Activated CD4-positive, alpha-beta T cell treated with anti-CD3 and anti-CD28 coated beads for 36 hours (primary cell): ENCODE data around the gene DGUOK. TPM values are rescaled to one million over a fixed set of nuclear protein-coding genes. Genes with fewer than 3 reads are reported as not detected.

Source experiments
- ATAC-seq: fragments of 200-7000 bp; cut with Tn5 transposase; one replicate; pipeline ENCODE4 v1.10.0; 2021; ENCODE audit warnings: mild to moderate bottlenecking, moderate library complexity
- CTCF ChIA-PET: fragments of 350-600 bp; sonication (Branson Sonifier 250); formaldehyde crosslinking; loops from one replicate; lab custom pipeline; 2021; ENCODE audit warnings: antibody characterized with exemption; lab: Charles Lee
- POLR2A ChIA-PET: fragments of 350-600 bp; sonication (Branson Sonifier 250); formaldehyde crosslinking; loops from one replicate; lab custom pipeline; 2021; ENCODE audit warnings: antibody characterized with exemption, inconsistent platforms; lab: Charles Lee
- DNase-seq: peaks from one replicate; pipeline ENCODE4 v3.0.0-alpha.2; 2020
- H3K27ac Mint-ChIP-seq: one replicate; pipeline ENCODE4 v1.8.0; 2021; ENCODE audit warnings: mixed read lengths
- H3K27me3 Mint-ChIP-seq: one replicate; pipeline ENCODE4 v1.8.0; 2021; ENCODE audit warnings: mixed read lengths
- H3K36me3 Mint-ChIP-seq: one replicate; pipeline ENCODE4 v1.8.0; 2021; ENCODE audit warnings: low read depth, mixed read lengths
- H3K4me1 Mint-ChIP-seq: one replicate; pipeline ENCODE4 v1.8.0; 2021; ENCODE audit warnings: mixed read lengths
- H3K4me3 Mint-ChIP-seq: one replicate; pipeline ENCODE4 v1.8.0; 2021; ENCODE audit warnings: mild to moderate bottlenecking, moderate library complexity, mixed read lengths
- H3K9me3 Mint-ChIP-seq: one replicate; pipeline ENCODE4 v1.8.0; 2021; ENCODE audit warnings: low read depth, mixed read lengths
- intact Hi-C, 2 experiments: fragments of 100-400 bp; cut with DNase I in 1 of 2; cut with micrococcal nuclease in 1 of 2; formaldehyde crosslinking; loops; one replicate each; pipeline versions ENCODE4 v1.14.2 to v1.15.1; 2022 to 2024; cut with DNase I, micrococcal nuclease
- total RNA-seq, 2 experiments: library from RNA; stranded (reverse); gene quantifications; one replicate each; pipeline ENCODE4 v1.2.3, GENCODE V29; 2021

DGUOK gene
- total RNA-seq, 2 experiments from 2014 or later = 97.6 to 119 TPM

DNA sequence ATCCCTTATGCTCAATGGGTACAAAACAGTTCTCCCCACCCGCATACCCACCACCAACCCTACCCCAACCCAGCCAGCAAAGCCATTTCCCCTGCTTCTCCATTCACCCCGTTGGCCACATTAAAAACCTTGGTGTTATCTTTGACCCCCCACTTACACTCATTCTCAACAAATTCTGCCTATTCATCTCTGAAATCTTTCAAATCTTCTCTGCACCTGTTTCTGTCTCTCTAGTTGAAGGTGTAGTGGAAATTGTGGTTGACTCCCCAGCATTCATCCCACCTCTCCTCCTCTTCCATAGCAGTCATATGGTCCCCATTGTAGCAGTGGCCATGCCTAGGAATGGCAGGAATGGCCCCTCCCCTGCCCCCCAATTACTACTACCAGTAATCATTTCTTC lies 37.5 kb downstream of the DGUOK start:
- ChIA-PET CTCF (interaction anchor here (0.8 to 1.5 kb wide), 6 partner anchors 20 to 56 kb away, joined by 3 to 5 read pairs (median 4); no protein-coding TSS in a partner anchor), POLR2A (interaction anchor here (0.6 to 1.9 kb wide), 5 partner anchors 15 to 283 kb away, joined by 4 to 9 read pairs (median 6); partner anchors contain the start of gene DGUOK)
- Mint-ChIP-seq H3K4me3 (peak overlapping the region; percentile 37), H3K9me3 (peaks cover 5% of the 10 kb centered on the region), H3K27me3 (no peaks in the 10 kb centered on the region), H3K36me3 (peaks cover 21% of the 10 kb centered on the region), H3K4me1 (peaks cover 44% of the 10 kb centered on the region), H3K27ac (peak overlapping the region; percentile 90)
- DNase-seq = peak; percentile 28
- intact Hi-C loops = loop anchor here (1.0 to 2.0 kb wide), 2 partner anchors 15 kb away; no protein-coding TSS in a partner anchor
- peak; percentile 35 for ATAC-seq

DNA sequence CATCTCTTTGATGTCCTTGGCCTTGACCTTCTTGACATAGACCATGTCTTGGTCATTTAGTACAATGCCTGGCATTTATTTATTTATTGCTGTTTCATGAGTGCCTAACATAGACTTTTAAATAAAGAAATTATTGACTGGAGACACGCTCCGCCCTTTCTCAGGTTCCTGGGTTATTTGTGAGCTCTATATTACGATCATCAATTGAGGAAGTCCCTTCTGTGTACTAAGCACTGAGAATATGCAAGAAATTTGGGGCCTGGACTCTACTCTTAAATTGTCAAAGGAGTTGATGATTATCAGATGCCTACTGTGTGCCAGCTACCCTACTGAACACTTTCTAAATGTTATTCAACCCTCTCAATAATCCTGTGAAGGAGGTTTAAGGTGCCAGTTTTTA lies 38.4 kb downstream of the DGUOK start:
- Mint-ChIP-seq H3K36me3 (peaks cover 13% of the 10 kb centered on the region), H3K4me1 (peaks cover 52% of the 10 kb centered on the region), H3K4me3 (no peak overlapping the region), H3K27ac (no peak overlapping the region), H3K27me3 (no peaks in the 10 kb centered on the region), H3K9me3 (peaks cover 5% of the 10 kb centered on the region)
- no peak for ATAC-seq
- CTCF ChIA-PET = interaction anchor here (0.8 to 1.4 kb wide), 4 partner anchors 14 to 155 kb away, joined by 3 to 5 read pairs (median 4); no protein-coding TSS in a partner anchor
- intact Hi-C loops = loop anchor here in 1 of 2 experiments (2.0 kb wide), 1 partner anchor 14 kb away; no protein-coding TSS in a partner anchor
- POLR2A ChIA-PET = interaction anchor here (1.9 kb wide), 1 partner anchor 22 kb away, joined by 9 read pairs; no protein-coding TSS in a partner anchor
- no peak for DNase-seq

DNA sequence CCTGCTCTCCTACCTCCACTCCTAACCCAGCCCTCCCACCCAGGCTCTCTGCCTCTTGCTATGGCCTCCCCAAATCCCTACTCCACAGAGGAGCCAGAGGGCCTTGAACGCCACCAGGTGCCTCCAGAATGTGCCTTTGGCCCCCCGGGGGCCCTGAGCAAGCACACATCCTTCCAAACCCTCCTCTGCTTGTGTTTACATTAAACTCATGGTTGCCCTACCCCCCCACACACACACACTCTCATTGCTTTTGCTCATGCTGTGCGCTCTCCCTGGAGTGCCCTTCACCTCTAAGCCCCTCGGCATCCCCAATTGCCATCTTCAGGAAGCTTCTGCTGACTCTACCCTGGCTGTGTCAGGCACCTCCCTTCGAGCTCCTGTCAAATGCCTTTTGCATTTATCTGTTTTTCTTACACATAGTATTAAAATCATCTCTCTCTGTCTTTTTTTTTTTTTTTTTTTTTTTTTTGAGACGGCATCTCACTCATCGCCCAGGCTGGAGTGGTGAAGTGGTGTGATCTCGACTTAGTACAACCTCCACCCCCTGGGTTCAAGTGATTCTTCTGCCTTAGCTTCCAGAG lies 41.8 kb downstream of the DGUOK start:
- Mint-ChIP-seq H3K4me3 (no peak overlapping the region), H3K4me1 (peaks cover 73% of the 10 kb centered on the region), H3K9me3 (no peaks in the 10 kb centered on the region), H3K27me3 (no peaks in the 10 kb centered on the region), H3K27ac (no peak overlapping the region), H3K36me3 (no peaks in the 10 kb centered on the region)
- CTCF ChIA-PET = interaction anchor here (0.5 to 2.1 kb wide), 3 partner anchors 11 to 128 kb away, joined by 3 to 6 read pairs (median 4); no protein-coding TSS in a partner anchor
- intact Hi-C loops = no loop called here
- no peak for DNase-seq
- POLR2A ChIA-PET = no interaction called here
- no peak for ATAC-seq

DNA sequence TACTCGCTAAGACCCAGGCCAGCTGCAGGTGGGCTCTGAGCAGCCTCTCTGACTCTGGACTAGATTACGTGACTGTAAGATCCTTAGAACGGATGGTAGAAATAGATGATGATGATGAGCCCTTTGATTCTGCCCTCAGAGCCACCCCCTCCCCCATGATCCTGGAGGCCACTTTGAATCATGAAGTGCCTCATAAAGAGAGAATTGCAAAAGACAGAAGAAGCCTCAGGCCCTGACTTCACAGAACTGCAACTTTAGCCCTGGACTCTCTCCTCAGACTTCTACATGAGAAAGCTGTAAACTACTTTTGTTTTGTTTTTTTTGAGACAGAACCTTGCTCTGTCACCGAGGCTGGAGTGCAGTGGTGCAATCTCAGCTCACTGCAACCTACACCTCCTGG lies 42.7 kb downstream of the DGUOK start:
- H3K27me3 Mint-ChIP-seq = no peaks in the 10 kb centered on the region
- H3K4me1 Mint-ChIP-seq = peaks cover 64% of the 10 kb centered on the region
- H3K9me3 Mint-ChIP-seq = no peaks in the 10 kb centered on the region
- ATAC-seq = peak; percentile 44
- peak; percentile 67 for DNase-seq
- ChIA-PET CTCF (interaction anchor here (1.1 to 2.1 kb wide), 3 partner anchors 17 to 145 kb away, joined by 3 to 6 read pairs (median 5); no protein-coding TSS in a partner anchor), POLR2A (interaction anchor here (1.5 kb wide), 1 partner anchor 32 kb away, joined by 3 read pairs; no protein-coding TSS in a partner anchor)
- H3K27ac Mint-ChIP-seq = no peak overlapping the region
- no peak overlapping the region for H3K4me3 Mint-ChIP-seq
- no peaks in the 10 kb centered on the region for H3K36me3 Mint-ChIP-seq
- intact Hi-C loops = no loop called here

DNA sequence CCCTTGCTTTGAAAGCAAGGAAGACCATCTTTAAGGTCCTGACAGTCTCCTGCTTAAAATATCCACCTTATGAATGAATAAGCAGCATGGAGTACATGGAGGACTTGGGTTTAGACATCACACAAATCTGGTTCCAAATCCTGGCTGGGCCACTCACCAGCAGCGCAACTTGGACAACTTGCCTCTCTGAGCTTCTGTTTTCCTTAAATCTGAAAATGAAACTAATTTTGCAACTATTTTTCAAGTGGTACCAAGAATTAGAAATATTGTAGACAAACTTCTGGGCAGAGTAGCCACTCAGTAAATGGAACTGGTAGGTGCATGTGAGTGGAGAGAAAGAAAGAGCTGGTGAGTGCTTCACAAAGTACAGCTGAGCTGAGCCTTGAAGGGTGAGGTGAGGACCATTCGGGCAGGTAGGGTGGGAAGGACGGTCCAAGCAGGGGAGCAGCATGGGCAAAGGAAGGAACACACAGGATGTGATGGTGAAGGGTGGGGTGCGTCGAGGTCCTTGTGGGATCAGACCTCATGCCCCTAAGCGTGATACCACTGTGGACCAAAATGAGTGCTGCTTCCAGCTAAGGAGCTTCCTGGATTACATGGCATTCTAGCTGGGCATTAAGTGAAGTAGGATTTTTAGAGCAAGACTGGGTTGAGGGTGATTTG lies 43.6 kb downstream of the DGUOK start:
- POLR2A ChIA-PET = interaction anchor here (1.5 kb wide), 1 partner anchor 32 kb away, joined by 3 read pairs; no protein-coding TSS in a partner anchor
- ATAC-seq = no peak
- Mint-ChIP-seq H3K27ac (peak overlapping the region; percentile 87), H3K9me3 (no peaks in the 10 kb centered on the region), H3K36me3 (no peaks in the 10 kb centered on the region), H3K4me3 (peak overlapping the region; percentile 61), H3K27me3 (no peaks in the 10 kb centered on the region), H3K4me1 (peaks cover 58% of the 10 kb centered on the region)
- no peak for DNase-seq
- intact Hi-C loops = no loop called here
- CTCF ChIA-PET = interaction anchor here (0.7 to 2.1 kb wide), 5 partner anchors 9 to 233 kb away, joined by 3 to 6 read pairs (median 4); no protein-coding TSS in a partner anchor

DNA sequence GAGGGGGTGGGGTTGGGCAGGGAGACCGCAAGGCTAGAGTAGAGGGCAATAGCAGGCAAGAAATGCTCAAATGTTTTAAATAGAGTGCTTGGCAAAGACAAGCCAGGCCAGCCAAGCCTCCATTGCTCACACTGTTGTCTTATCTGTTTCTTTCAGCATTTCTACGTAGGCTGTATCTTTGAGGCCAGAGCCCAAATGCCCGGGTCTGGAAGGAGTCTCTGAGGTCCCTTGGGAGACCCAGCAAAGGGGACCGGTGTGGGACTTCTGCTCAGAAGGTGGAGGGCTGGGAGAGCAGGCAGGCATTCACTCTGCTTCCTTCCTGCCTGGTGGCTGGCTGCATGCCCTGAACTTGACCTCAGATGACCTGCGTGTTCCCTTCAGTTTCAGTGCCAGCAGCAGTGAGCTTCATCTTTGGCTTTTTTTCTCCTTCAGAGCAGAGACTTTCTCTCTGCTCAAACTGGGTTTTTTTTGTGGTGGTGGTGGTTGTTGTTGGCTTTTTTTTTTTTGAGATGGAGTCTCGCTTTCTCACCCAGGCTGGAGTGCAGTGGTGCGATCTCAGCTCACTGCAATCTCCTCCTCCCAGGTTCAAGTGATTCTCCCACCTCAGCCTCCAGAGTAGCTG lies 44.3 kb downstream of the DGUOK start:
- H3K4me1 Mint-ChIP-seq = peaks cover 63% of the 10 kb centered on the region
- POLR2A ChIA-PET = interaction anchor here (1.5 kb wide), 1 partner anchor 31 kb away, joined by 3 read pairs; no protein-coding TSS in a partner anchor

DNA sequence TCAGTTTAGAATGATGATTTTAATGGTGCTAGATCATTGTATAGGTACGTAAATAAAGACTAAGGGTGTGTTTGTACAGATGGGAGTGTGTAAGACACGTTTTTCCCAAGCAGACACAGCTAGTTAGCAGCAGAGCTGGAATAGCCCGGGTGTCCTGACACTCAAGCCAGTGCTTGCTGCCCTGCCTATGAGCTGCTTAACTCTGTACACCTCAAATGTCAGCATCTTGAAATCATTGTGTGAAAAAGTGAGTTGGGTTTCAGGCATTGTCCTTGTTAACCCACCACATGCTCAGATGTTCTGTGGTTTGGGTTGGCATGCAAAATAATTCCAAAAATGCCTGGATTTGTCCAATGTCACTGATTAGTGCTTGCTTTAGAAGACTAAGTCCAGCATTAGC lies 45.0 kb downstream of the DGUOK start:
- Mint-ChIP-seq H3K4me1 (peaks cover 68% of the 10 kb centered on the region), H3K4me3 (peak overlapping the region; percentile 61)
- ATAC-seq = no peak

More for the DNA sequence above, 44.3 kb downstream of the DGUOK start:
- Mint-ChIP-seq H3K36me3 (no peaks in the 10 kb centered on the region), H3K27ac (peak overlapping the region; percentile 87), H3K9me3 (no peaks in the 10 kb centered on the region), H3K27me3 (no peaks in the 10 kb centered on the region), H3K4me3 (peak overlapping the region; percentile 61)
- ATAC-seq = peak; percentile 83
- peak; percentile 73 for DNase-seq
- intact Hi-C loops = loop anchor here in 1 of 2 experiments (1.0 kb wide), 2 partner anchors 8 kb away; no protein-coding TSS in a partner anchor
- CTCF ChIA-PET = interaction anchor here (0.7 to 2.1 kb wide), 3 partner anchors 9 to 232 kb away, joined by 3 to 6 read pairs (median 4); no protein-coding TSS in a partner anchor

DNA sequence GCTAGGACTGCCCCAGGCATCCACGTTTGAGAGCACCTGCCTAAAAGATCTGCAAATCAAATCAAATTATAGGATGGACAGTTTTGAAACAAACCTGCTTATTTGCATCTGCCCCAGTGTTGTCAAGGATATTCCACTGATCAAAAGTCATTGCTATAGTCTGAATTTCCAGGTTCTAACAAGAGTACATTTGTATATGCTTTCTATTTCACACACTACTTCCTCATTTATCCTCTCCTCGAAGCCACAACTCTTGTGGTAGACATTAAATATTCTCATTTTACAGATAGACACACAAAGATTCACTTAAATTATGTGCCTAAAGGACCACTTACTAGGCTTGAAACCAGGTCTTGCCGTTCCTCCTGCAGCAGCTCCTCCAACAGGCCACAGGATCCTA lies 46.2 kb downstream of the DGUOK start:
- intact Hi-C loops = no loop called here

More for the DNA sequence above, 45.0 kb downstream of the DGUOK start:
- ChIA-PET CTCF (interaction anchor here (1.0 kb wide), 1 partner anchor 8 kb away, joined by 4 read pairs; no protein-coding TSS in a partner anchor), POLR2A (no interaction called here)
- intact Hi-C loops = loop anchor here in 1 of 2 experiments (1.0 kb wide), 2 partner anchors 8 kb away; no protein-coding TSS in a partner anchor
- Mint-ChIP-seq H3K27me3 (no peaks in the 10 kb centered on the region), H3K9me3 (no peaks in the 10 kb centered on the region), H3K27ac (peak overlapping the region; percentile 87), H3K36me3 (no peaks in the 10 kb centered on the region)
- DNase-seq = no peak

DNA sequence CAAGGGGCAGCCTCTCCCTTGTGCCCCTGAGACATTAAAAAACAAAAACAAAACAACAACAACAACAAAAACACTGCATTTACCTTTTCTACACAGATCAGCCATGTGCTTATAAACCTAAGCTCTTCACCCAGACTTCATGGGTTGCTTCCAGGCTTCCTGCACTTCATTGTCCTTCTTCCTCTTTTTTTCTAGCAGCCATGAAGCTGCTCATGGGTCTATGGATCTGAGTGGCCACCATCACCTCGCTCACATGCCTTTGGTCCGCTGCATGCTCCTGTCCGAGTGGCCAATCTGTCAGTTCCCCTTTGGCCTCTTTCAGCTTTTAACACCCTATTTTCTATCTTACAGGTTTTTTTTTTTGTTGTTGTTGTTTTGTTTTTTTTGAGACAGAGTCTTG lies 49.1 kb downstream of the DGUOK start:
- peaks cover 75% of the 10 kb centered on the region for H3K4me1 Mint-ChIP-seq
- H3K9me3 Mint-ChIP-seq = no peaks in the 10 kb centered on the region
- intact Hi-C loops = no loop called here
- H3K4me3 Mint-ChIP-seq = no peak overlapping the region
- H3K27ac Mint-ChIP-seq = no peak overlapping the region
- ATAC-seq = no peak
- H3K27me3 Mint-ChIP-seq = no peaks in the 10 kb centered on the region
- POLR2A ChIA-PET = no interaction called here
- H3K36me3 Mint-ChIP-seq = no peaks in the 10 kb centered on the region
- CTCF ChIA-PET = interaction anchor here (1.5 to 2.0 kb wide), 2 partner anchors 64 to 149 kb away, joined by 4 to 5 read pairs; no protein-coding TSS in a partner anchor
- DNase-seq = no peak

More for the DNA sequence above, 46.2 kb downstream of the DGUOK start:
- H3K27me3 Mint-ChIP-seq = no peaks in the 10 kb centered on the region
- no peaks in the 10 kb centered on the region for H3K9me3 Mint-ChIP-seq
- POLR2A ChIA-PET = no interaction called here
- H3K4me3 Mint-ChIP-seq = no peak overlapping the region
- no peak overlapping the region for H3K27ac Mint-ChIP-seq
- no peaks in the 10 kb centered on the region for H3K36me3 Mint-ChIP-seq
- ATAC-seq (no peak), DNase-seq (no peak)
- H3K4me1 Mint-ChIP-seq = peaks cover 74% of the 10 kb centered on the region
- CTCF ChIA-PET = interaction anchor here (0.8 kb wide), 1 partner anchor 8 kb away, joined by 4 read pairs; no protein-coding TSS in a partner anchor

DNA sequence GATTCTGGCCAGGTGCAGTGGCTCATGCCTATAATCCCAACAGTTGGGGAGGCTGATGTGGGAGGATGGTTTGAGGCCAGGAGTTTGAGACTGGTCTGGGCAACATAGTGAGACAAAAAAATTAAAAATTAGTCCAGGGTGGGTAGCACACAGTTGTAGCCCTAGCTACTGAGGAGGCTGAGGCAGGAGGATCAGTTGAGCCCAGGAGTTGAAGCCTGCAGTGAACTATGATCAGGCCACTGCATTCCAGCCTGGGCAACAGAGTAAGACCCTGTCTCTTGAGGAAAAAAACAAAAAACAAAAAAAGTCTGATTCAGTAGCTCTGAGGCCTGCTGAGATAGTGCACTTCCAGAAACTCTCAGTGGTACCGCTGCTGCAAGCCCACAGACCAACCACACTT lies 50.1 kb downstream of the DGUOK start:
- Mint-ChIP-seq H3K27ac (peak overlapping the region; percentile 62), H3K4me1 (peaks cover 75% of the 10 kb centered on the region), H3K36me3 (no peaks in the 10 kb centered on the region), H3K27me3 (no peaks in the 10 kb centered on the region), H3K9me3 (no peaks in the 10 kb centered on the region), H3K4me3 (no peak overlapping the region)
- no peak for DNase-seq
- intact Hi-C loops = no loop called here
- CTCF ChIA-PET = interaction anchor here (1.5 to 2.0 kb wide), 2 partner anchors 65 to 150 kb away, joined by 4 to 5 read pairs; no protein-coding TSS in a partner anchor
- ATAC-seq = no peak
- POLR2A ChIA-PET = no interaction called here
